SKM-1 (cell line): ENCODE measurements around the gene ZNF644.
A peak's percentile ranks its signal among the peaks of the same experiment; 100 is the strongest.
"Not testable (repeated sequence)": the region's sequence is repeated elsewhere in the genome, so short reads cannot be mapped to it uniquely, and the experiment has no call there.

ENCODE experiments used
- DNase-seq: peaks from one replicate; lab custom pipeline; 2025; ENCODE audit not compliant: unreplicated experiment; lab: John Stamatoyannopoulos, UW

The ZNF644 gene

DNA sequence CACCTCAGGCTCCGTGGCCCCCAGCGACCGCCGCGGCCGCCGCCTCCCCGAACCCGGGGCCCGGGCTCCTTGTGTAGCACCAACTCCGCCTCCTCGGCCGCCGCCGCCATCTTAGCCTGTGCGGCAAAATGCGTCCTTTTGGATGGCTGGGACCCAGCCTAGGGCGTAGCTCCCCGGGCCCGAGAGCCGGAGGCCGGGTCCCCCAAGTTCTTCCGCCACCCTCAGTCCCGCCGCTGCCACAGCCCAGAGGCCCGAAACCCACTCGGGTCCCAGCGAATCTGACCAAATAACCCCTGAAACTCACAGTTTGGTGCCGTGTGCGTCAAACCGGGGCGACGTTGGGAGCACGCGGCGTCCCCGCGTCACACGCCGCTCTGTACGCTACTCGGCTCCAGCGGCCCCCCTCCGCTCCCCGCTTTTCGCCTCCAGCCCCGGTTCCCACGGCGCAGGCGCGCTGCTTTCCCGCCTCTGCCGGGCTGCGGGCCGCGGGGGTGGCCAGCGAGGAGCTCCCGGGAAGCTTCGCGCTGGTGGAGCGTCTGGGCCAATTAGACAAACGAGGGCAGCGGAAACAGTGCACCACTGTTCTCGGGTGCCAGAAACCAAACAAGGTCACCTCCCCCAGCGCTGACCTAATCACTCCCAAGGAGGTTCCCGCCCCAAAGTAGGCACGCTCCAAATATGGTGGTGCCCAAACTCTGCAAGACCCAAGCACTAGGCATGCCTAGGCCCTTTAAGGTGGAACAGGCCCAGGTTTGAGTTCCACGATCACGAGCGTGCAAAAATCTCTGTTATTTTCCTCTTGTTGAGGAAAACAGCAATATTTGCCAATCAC lies at the start of gene ZNF644:
Gene ZNF644, minus strand, starts transcription at position 350 of the 832 bp plus-strand sequence. CDS start 39,682 bp downstream, outside the sequence.
- peak; percentile 83 for DNase-seq

DNA sequence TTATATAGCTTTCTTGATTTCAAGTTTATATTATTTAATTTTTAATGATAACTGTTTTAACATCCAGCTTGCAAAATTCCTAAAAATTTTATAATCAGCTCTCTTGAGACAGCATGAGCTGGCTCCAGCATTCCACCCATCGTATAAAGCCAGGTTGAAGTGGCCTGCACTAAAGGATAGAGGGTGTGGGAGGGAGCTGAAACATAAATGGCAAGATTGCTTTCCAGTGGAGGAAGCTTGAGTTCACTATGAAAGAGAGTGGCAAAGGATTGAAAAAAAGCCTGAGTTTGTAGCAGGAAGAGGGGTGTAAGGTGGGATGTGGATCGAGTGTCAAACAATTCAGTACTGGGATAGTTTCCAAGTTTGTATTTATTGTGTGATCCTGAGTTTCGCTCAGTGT lies 48.5 kb upstream of the ZNF644 start:
- no peak for DNase-seq

DNA sequence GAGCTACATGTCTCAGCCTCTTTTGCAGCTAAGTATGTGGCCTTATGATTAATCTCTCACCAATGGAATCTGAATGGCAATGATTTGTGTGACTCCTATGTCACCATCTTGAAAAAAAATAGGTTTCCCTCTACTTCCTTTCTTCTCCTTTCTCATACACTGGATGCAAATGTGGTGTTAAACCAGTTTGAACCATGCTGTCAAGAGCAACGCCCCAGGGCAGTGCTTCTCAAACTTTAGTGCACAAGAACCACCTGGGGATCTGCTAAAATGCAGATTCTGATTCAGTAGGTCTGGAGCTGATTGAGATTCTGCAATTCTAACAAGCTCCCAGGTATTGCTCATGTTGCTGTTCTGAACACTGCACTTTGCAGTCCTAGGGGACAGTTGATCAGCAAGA lies 44.7 kb upstream of the ZNF644 start:
- no peak for DNase-seq

DNA sequence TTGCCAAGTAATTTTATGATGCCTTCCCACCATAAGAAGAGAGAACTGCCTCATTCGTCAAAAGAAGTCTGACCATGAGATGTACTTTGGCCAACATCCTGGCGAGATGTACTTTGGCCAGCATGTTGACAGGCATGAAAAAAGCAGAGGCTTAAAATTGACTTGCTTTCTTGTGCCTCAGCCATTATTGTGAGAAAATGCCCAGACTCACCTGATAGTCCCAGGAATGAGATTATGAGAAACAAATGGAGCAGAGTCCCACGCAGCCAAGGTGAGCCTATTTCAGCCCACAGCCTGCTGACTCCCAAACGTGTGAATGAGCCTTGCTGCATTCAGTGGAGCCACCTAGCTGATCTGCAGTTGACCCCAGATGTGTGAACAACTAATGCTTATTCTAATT lies 43.5 kb upstream of the ZNF644 start:
- DNase-seq = no peak

DNA sequence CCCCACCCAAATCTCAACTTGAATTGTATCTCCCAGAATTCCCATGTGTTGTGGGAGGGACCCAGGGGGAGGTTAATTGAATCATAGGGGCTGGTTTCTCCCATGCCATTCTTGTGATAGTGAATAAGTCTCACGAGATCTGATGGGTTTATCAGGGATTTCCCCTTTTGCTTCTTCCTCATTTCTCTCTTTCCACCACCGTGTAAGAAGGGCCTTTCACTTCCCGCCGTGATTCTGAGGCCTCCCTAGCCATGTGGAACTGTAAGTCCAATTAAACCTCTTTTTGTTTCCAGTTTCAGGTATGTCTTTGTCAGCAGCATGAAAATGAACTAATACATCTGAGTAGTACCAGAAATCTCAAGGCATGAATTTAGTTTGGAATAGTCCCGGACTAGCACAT lies 41.6 kb upstream of the ZNF644 start:
- not testable (repeated sequence) for DNase-seq

DNA sequence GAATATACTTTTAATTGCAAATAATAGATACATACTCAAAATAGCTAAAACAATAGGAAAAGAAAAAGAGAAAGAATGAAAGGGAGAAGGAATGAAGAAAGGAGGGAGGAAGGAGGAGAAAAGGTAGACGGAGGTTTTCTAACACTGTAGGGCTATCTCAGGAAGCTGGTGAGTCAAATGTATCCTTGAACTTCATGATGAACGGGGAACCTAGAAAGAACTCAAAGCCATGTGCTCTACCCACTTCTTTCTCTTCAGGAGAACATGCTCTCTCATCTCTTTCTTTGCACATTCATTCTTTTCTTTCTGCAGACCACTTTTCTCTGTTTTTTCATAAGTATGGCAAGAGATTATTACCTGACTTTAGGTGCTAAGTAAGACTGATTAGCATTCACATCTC lies 37.3 kb upstream of the ZNF644 start:
- DNase-seq = no peak

DNA sequence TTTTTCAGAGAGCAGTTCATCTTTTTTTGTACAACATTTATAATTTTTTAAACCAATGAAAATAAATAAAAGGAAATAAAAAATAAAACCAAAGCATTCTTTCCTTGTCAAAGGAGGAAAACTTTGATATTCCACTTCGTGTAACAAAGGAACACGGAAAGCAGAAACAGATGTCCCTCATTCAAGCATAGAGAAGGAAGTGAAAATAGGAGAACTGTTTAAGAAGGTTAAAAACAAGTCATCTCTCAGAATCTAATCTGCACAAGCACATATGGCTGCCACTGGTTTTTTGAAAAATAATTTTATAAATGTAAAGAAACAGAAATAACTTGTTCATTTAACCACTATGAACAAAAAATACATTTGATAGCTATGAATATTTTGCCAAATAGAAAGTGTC lies 35.9 kb upstream of the ZNF644 start:
- peak; percentile 35 for DNase-seq

DNA sequence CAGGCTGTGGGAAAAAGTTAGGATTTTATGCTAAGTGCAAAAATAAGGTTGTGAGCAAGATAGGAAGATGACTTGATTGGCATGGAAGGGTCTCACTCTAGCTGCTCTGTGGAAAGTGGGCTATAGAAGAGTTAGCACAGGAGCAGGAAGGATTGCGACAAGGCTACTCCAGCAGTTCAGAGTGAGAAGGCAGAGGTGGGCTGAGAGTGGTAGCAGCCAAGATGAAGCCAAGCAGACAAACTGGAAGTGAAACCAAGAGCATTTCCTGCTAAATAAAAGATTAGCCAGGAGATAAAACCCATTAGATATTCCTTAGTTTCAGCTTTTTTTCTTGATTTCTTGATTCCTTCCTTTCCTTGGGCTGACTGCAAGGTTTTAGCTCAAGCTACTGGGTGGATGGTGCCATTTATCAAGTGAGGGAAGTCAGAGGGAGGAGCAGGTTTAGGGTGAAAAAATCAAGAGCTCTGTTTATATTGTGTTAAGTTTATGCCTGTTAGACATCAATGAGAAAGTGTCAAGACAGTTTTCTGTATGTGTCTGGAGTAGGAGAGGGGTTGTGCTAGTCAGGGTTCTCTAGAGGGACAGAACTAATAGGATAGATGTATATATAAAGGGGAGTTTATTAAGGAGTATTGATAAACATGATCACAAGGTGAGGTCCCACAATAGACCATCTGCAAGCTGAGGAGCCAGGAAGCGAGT lies 33.1 kb upstream of the ZNF644 start:
- DNase-seq = no peak

DNA sequence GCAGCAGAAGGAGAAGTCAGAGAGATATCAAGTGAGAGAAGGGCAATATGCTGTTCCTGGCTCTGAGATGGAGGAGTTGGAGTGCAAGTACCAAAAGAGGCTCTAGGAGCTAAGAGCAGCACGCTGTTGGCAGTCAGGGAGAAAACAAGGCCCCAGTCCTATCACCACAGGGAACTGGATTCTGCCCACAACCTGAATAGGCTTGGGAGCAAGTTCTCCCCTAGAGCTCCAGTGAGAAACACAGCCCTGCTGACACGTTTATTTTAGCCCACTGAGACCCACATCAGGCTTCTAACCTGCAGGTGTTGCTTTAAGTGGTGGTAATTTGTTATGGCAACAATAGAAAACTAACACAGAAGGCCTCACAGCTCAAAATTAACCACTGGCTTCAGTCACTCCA lies 31.8 kb upstream of the ZNF644 start:
- DNase-seq = no peak

DNA sequence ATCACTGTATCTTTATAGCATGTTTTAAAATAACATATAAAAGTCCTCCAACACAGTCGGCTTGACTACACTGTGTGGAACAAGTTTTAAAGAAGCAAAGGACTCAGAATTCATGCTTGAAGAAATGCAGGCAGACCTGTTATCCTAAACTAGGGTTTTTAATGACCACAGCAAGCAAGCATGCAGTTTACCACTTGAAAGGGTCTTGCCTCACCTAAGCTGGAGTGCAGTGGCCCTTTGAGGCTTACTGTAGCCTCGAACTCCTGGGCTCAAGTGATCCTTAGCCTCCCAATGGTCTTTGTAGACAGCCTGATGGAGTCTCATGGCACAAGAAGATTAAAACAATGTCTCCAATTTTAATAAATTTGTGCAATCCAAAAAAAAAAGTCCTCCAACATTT lies 27.7 kb upstream of the ZNF644 start:
- DNase-seq = not testable (repeated sequence)

DNA sequence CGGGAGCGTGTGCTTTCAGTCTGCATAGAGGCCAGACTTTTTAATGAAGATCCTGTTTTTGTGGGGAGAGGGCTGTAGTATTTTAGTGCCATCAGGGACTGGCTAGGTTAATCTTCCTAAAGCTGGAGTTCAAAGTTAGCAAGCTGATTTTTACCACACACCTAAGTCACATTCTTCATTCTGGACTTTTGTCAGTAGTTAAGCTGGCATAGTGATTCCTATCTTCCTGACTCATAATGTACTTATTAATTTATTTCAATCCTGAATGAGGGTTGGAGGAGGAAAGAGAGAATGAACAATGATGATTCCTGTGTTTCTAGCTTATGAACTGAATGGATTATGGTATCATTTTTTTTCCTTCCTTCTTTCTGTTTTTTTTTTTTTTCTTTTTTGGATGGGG lies 24.9 kb upstream of the ZNF644 start:
- DNase-seq = no peak

DNA sequence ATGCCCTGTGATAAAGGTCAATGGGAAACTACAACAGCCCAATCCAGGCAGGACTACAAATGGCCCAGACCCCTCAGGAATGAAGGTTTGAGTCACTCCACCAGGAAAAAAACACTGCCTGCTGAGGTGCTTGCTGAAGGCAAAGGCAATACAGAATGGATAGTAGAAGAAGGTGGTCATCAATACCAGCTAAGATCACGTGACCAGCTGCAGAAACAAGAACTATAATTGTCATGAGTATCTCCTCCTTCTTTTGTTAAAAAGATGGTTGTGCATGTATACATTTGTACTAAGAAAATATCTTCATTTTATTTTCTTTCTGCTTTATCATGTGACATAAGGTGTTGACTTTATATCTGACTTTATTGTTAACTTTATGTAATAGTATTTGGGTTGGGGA lies 23.4 kb upstream of the ZNF644 start:
- DNase-seq = no peak

DNA sequence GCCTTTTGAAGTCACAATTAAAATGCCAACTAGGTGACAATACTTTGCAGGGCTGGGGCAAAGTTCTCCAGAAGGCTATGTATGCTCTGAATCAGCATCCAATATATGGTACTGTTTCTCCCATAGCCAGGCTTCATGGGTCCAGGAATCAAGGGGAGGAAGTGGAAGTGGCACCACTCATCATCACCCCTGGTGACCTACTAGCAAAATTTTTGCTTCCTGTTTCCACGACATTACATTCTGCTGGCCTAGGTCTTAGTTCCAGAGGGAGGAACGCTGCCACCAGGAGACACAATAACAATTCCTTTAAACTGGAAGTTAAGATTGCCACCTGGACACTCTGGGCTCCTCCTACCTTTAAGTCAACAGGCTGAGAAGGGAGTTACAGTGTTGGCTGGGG lies 22.9 kb upstream of the ZNF644 start:
- DNase-seq = not testable (repeated sequence)

DNA sequence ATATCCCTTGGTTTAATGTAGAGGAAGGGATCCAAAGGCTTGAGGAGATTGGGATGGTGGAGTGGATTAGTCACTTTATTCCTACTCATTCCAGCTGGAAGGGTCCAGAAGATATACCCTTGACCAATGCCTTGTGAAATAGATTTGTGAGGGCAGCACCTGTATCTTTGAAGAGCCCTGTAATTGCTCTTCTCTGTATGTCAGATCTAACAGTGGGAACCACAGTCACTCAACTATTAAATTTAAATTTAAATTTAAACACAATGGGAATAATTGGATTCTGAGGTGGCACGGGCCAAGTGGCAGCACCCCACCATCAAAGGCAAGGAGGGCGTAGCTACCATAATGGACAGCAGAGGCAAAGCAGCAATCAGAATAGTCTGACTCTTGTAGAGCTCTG lies 20.5 kb upstream of the ZNF644 start:
- not testable (repeated sequence) for DNase-seq

DNA sequence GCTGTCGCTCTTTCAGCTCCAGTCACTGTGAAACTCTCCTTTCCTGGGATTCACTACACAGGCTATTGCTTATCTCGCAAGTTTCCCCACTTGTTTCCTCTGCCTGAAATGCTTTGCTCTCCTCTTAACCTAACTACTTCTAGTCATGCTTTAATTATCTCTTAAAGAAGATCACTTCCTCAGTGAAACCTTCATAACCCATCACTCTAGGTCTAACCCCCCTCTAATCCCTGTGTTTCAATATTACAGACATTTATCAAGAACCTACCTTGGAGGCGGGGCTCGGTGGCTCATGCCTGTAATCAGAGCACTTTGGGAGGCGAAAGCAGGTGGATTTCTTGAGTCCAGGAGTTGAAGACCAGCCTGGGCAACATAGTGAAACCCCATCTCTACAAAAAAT lies 16.7 kb upstream of the ZNF644 start:
- DNase-seq = no peak

DNA sequence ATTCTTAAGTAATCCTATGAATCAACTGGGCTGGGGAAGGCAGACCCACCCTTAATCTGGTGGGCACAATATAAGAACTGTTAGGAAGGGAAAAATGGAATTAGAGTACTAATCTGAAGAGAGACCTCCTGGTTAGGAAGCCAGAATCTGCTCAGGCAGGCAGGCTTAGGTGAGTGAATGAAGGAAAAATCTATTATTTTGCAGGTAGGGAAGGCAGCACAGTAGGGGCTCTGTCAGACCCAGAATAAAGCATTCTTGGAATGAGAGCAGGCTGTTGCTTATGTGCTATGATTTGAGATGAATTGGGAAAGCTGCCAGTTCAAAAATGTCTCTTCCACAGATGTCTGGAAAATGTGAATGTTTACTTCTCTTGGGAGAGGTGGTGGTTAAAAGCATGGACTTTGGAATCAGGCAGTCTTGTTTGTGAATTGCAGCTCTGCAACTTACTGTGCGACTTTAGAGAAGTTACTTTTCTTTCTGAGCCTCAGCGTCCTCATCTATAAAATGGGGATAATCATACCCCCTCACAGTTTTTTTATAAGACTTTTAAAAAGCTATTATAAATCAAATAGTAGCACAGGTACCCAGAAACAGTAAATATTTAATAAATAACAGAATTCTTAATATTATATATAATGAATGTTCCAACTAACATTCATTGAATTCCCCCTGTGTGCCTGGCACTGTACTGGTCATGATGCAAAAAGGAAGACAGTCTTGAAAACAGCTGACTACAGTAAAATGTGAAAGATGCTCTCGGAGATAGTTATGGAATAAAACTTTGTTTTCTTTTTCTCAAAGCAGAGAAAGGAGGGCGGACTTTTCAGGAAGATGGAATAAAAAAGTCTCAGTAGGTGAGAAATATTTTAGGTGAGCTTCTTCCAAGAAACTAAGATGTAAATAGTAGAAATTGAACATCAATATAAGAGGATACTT lies 15.3 kb upstream of the ZNF644 start:
- no peak for DNase-seq

DNA sequence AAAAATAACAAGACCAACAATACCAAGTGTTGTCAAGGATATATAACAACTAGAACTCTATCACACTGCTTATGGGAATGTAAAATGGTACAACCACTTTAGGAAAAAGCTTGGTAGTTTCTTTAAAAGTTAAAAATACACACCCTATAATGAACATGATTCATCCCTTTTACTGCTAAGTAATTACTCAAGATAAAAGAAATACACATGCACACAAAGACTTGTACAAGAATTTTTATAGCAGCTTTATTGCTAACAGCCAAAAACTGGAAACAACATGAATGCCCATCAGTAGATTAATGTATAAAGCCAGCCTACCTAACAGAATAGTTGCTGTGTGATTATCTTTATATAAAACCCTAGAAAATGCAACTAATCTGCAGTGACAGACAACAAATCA lies 10.5 kb upstream of the ZNF644 start:
- no peak for DNase-seq

DNA sequence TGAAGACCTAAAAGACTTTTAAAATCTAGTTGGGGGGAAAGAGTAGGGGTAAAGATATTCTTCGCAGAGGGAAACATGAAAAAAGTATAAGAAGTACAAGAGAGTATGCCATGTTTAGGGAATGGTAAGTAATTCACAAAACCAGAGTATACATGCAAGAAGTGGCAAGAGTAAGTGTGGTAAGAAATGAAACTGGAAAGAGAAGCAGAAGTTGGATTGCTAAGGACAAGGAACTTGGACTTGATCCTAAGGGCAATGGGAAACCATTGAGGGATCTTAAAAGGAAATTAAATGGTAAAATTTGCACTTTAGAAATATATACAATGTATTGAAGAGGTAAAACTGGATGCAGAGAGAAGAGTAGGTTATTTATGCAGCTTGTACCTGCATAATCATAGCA lies 9.2 kb upstream of the ZNF644 start:
- no peak for DNase-seq

DNA sequence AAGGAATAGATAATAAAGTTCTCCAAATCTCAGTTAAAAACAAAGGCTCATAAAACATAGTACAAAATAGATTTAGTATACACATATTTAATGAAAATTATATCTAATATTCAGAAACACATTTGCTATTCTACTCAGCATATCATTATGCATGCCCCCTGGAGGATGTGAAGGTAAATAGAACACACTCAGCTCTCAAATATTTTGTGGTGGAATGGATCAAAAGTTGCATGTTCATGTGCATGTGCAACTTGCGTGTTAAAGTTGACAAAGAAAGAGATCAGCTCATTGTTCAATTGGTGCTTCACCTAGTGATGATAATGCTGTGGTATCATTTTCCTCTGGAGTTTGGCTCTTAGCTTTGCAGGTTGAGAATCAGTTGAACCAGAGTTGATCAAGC lies 4.9 kb upstream of the ZNF644 start:
- no peak for DNase-seq

DNA sequence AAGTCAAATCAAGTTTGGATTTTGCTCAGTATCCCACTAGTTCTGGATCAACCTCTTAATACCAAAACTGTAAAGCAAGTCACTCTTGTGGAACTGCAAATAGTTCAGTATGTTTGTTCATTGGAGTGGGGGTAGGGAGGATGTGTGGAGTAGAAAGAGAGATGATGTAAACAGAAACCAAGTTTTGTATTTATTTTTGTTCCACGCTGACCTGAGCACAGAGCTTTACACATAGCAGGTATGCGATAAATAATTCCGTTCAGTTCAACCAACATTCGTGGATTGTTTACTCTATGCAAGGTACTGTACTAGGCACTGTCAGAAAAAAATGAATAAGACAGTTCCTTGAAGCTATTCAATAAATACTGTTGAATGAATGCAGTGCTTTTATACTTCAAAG lies 4.5 kb upstream of the ZNF644 start:
- DNase-seq = no peak

DNA sequence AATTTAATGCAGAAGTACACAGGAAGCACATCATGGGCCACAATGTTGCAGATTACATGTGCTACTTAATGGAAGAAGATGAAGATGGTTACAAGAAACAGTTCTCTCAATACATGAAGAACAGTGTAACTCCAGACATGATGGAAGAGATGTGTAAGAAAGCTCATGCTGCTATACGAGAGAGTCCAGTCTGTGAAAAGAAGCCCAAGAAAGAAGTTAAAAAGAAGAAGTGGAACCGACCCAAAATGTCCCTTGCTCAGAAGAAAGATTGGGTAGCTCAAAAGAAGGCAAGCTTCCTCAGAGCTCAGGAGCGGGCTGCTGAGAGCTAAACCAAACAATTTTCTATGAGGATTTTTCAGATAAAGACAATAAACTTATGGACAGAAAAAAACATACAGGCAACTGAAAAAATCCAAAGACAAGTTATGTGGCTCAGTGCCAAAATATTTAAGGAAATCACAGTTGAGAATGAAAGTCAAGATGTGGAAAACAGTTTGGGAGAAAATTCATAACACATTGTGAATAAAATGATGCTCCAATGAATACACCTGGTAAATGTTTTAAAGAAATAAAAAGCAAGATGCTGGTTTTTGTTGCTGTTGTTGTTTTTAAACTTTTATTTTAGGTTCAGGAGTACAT lies 2.8 kb upstream of the ZNF644 start:
- DNase-seq = no peak
